Upper lobe of left lung (tissue), 4 donors: ENCODE data around the gene GNA14.

Experiments
- CTCF ChIP-seq, 6 experiments: fragments of 450-650 bp in 4 of 6; fragments of 200-600 bp in 2 of 6; sonication (generic) in 2 of 6; IDR thresholded peaks; one replicate each; pipeline ENCODE4 v1.5.1; 2016 to 2019; ENCODE audit warnings: antibody characterized with exemption in 6 of 6
- POLR2AphosphoS5 ChIP-seq, 2 donors: sonication (generic); formaldehyde crosslinking; IDR thresholded peaks; one replicate each; pipeline ENCODE4 v1.5.1; 2017; ENCODE audit warnings: antibody characterized with exemption in 2 of 2

- no peak for TF ChIP-seq POLR2AphosphoS5 (IDR thresholded peaks at IDR 0.05)
- peak in 4 of 6 experiments; percentile 19 to 48 (median 36) for TF ChIP-seq CTCF (IDR thresholded peaks at IDR 0.05)
Observed at GRCh38 chr9:77649109-77649812, 1.1 kb upstream of the GNA14 start.
